CD4-positive, alpha-beta T cell (primary cell): Measurements from ENCODE around the gene SAE1. TPM values are rescaled to one million over a fixed set of nuclear protein-coding genes. Genes with fewer than 3 reads are reported as not detected.

Experiments
- ATAC-seq: fragments of 200-7000 bp; cut with Tn5 transposase; one replicate; pipeline ENCODE4 v1.10.0; 2022; ENCODE audit warnings: mild to moderate bottlenecking; ENCODE audit not compliant: poor library complexity
- CTCF ChIA-PET: fragments of 350-600 bp; sonication (Branson Sonifier 250); formaldehyde crosslinking; loops from one replicate; lab custom pipeline; 2021; ENCODE audit warnings: antibody characterized with exemption, inconsistent platforms; lab: Charles Lee
- POLR2A ChIA-PET: fragments of 350-600 bp; sonication (Branson Sonifier 250); formaldehyde crosslinking; loops from one replicate; lab custom pipeline; 2021; ENCODE audit warnings: antibody characterized with exemption, inconsistent platforms; lab: Charles Lee
- DNase-seq, 14 experiments: peaks; one replicate each; pipeline ENCODE4 v3.0.0-alpha.2; 2013 to 2020; ENCODE audit warnings: mixed read lengths in 2 of 14
- H3K27ac ChIP-seq, 2 donors: one replicate each; pipeline versions ENCODE4 v1.5.1 to v1.7.0; 2013; ENCODE audit warnings: low read length in 2 of 2, low read depth in 1 of 2, mild to moderate bottlenecking in 1 of 2
- H3K27me3 ChIP-seq, 2 experiments: 1 replicate in 1 of 2; 2 replicates in 1 of 2; pipeline versions ENCODE4 v1.6.1 to v1.7.0; 2013; ENCODE audit warnings: low read length in 2 of 2, control low read depth in 1 of 2, mild to moderate bottlenecking in 1 of 2, moderate library complexity in 1 of 2; ENCODE audit not compliant: insufficient read depth in 2 of 2, control insufficient read depth in 1 of 2
- H3K36me3 ChIP-seq: one replicate; pipeline ENCODE4 v1.6.1; 2013; ENCODE audit warnings: low read length, control low read depth; ENCODE audit not compliant: insufficient read depth
- H3K4me1 ChIP-seq: one replicate; pipeline ENCODE4 v1.6.1; 2013; ENCODE audit warnings: low read length, control low read depth; ENCODE audit not compliant: insufficient read depth
- H3K4me3 ChIP-seq: one replicate; pipeline ENCODE4 v1.5.1; 2013; ENCODE audit warnings: mild to moderate bottlenecking, low read length, moderate library complexity
- H3K9me3 ChIP-seq, 2 experiments: 1 replicate in 1 of 2; 2 replicates in 1 of 2; pipeline versions ENCODE4 v1.6.1 to v1.7.0; 2013; ENCODE audit warnings: low read length in 2 of 2, mild to moderate bottlenecking in 2 of 2, control low read depth in 1 of 2, moderate library complexity in 1 of 2; ENCODE audit not compliant: control insufficient read depth in 1 of 2, insufficient read depth in 1 of 2
- H3K27ac Mint-ChIP-seq: one replicate; pipeline ENCODE4 v1.8.0; 2020; ENCODE audit warnings: mixed read lengths
- H3K27me3 Mint-ChIP-seq: one replicate; pipeline ENCODE4 v1.8.0; 2021; ENCODE audit warnings: mixed read lengths
- H3K36me3 Mint-ChIP-seq: one replicate; pipeline ENCODE4 v1.8.0; 2021; ENCODE audit warnings: low read depth, mixed read lengths
- H3K4me1 Mint-ChIP-seq: one replicate; pipeline ENCODE4 v1.8.0; 2021; ENCODE audit warnings: low read depth, mixed read lengths
- H3K4me3 Mint-ChIP-seq: one replicate; pipeline ENCODE4 v1.8.0; 2020; ENCODE audit warnings: mild to moderate bottlenecking, mixed read lengths
- H3K9me3 Mint-ChIP-seq: one replicate; pipeline ENCODE4 v1.8.0; 2020; ENCODE audit warnings: mixed read lengths
- intact Hi-C, 2 experiments: fragments of 100-400 bp; cut with DNase I in 1 of 2; cut with micrococcal nuclease in 1 of 2; formaldehyde crosslinking; loops; one replicate each; pipeline versions ENCODE4 v1.15.1 to v1.9.0; 2023 to 2025; cut with DNase I, micrococcal nuclease
- total RNA-seq, 174 experiments: library from RNA in 2 of 174; stranded (reverse) in 2 of 174; gene quantifications; one replicate each; pipeline ENCODE4 v1.2.3 and lab custom pipeline; 2021 to 2026
- TF ChIP-seq, protein P1 (sequence below): fragments of 200-600 bp; IDR thresholded peaks from one replicate; pipeline ENCODE4 v1.8.0; 2022; ENCODE audit warnings: antibody characterized with exemption, mild to moderate bottlenecking

The SAE1 gene
- total RNA-seq, 2 experiments from 2014 or later = 29.6 to 30.9 TPM

- POLR2A ChIA-PET = interaction anchor here (0.9 to 3.2 kb wide), 6 partner anchors 11 to 128 kb away, joined by 3 to 32 read pairs (median 4); partner anchors contain the start of gene ZC3H4
- peak overlapping the region in 1 of 2 donors; percentile 55 for H3K27ac ChIP-seq
- H3K4me1 Mint-ChIP-seq = peaks cover 12% of the 10 kb centered on the region
- H3K4me3 ChIP-seq = peak overlapping the region; percentile 26
- H3K36me3 ChIP-seq = no peaks in the 10 kb centered on the region
- no peaks in the 10 kb centered on the region for H3K27me3 ChIP-seq
- intact Hi-C loops = loop anchor here in 1 of 2 experiments (5.0 kb wide), 1 partner anchor 203 kb away; no protein-coding TSS in a partner anchor
- peaks cover 58% of the 10 kb centered on the region for H3K4me1 ChIP-seq
- H3K36me3 Mint-ChIP-seq = no peaks in the 10 kb centered on the region
- H3K9me3 ChIP-seq = no peaks in the 10 kb centered on the region
- DNase-seq (no peak), ATAC-seq (no peak)
- CTCF ChIA-PET = interaction anchor here (2.1 kb wide), 1 partner anchor 30 kb away, joined by 8 read pairs; no protein-coding TSS in a partner anchor
- H3K27me3 Mint-ChIP-seq = no peaks in the 10 kb centered on the region
- TF ChIP-seq, protein P1, sequence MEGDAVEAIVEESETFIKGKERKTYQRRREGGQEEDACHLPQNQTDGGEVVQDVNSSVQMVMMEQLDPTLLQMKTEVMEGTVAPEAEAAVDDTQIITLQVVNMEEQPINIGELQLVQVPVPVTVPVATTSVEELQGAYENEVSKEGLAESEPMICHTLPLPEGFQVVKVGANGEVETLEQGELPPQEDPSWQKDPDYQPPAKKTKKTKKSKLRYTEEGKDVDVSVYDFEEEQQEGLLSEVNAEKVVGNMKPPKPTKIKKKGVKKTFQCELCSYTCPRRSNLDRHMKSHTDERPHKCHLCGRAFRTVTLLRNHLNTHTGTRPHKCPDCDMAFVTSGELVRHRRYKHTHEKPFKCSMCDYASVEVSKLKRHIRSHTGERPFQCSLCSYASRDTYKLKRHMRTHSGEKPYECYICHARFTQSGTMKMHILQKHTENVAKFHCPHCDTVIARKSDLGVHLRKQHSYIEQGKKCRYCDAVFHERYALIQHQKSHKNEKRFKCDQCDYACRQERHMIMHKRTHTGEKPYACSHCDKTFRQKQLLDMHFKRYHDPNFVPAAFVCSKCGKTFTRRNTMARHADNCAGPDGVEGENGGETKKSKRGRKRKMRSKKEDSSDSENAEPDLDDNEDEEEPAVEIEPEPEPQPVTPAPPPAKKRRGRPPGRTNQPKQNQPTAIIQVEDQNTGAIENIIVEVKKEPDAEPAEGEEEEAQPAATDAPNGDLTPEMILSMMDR = no peak
- no peak overlapping the region for H3K27ac Mint-ChIP-seq
- no peaks in the 10 kb centered on the region for H3K9me3 Mint-ChIP-seq
- peak overlapping the region; percentile 49 for H3K4me3 Mint-ChIP-seq
These were observed 109.9 kb downstream of the SAE1 start for GRCh38 chr19:47240556-47240955.

GRCh38 chr19:47240996-47241918 lies 110.6 kb downstream of the SAE1 start:
- Histone ChIP-seq H3K4me3 (peak overlapping the region; percentile 26), H3K27ac (peak overlapping the region in 1 of 2 donors; percentile 55), H3K27me3 (no peaks in the 10 kb centered on the region), H3K9me3 (no peaks in the 10 kb centered on the region), H3K36me3 (no peaks in the 10 kb centered on the region), H3K4me1 (peaks cover 58% of the 10 kb centered on the region)
- ChIA-PET CTCF (no interaction called here), POLR2A (interaction anchor here (0.9 to 3.2 kb wide), 4 partner anchors 15 to 128 kb away, joined by 3 to 32 read pairs (median 9); partner anchors contain the start of gene ZC3H4)
- intact Hi-C loops = loop anchor here in 1 of 2 experiments (1.0 to 5.0 kb wide), 2 partner anchors 10 to 204 kb away; partner anchors contain the start of gene BBC3
- Mint-ChIP-seq H3K4me3 (no peak overlapping the region), H3K27ac (no peak overlapping the region), H3K9me3 (no peaks in the 10 kb centered on the region), H3K4me1 (peaks cover 12% of the 10 kb centered on the region), H3K27me3 (no peaks in the 10 kb centered on the region), H3K36me3 (no peaks in the 10 kb centered on the region)
- ATAC-seq = peak; percentile 68
- DNase-seq = peak; percentile 79 to 97 (median 88)
- TF ChIP-seq, protein P1 = no peak

DNA sequence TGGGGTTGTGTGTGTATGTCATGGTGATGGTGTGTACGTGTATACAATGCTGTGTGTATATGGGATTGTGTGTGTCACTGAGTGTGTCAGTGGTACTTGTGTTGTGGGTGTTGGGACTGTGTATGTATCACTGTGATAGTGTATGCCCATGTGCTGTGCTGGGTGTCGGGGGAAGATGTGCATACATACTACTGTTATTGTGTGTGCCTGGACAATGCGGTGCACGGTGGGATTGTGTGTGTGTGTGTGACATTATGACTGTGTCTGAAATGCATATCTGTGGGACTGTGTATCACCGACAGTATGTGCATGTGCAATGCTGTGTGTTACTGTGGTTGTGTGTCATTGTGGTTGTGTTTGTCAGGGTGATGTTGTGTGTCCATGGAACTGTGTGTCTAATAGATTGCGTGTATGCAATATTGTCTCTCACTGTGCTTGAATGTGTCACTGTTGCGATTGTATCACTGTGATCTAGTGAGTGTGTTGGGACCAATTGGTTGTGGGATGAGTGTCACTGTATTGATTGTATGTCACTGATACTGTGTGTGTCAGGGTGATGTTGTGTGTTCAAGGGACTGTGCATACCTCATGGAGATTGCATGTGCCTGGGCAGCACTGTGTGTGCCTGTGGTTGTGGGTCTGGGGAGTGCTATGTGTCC lies 111.4 kb downstream of the SAE1 start:
- ChIA-PET POLR2A (interaction anchor here (2.7 to 3.2 kb wide), 4 partner anchors 14 to 32 kb away, joined by 32 to 67 read pairs (median 44); partner anchors contain the start of gene CCDC9), CTCF (interaction anchor here (6.6 kb wide), 1 partner anchor 33 kb away, joined by 204 read pairs; no protein-coding TSS in a partner anchor)
- no peaks in the 10 kb centered on the region for H3K27me3 ChIP-seq
- peak overlapping the region in 1 of 2 donors; percentile 47 for H3K27ac ChIP-seq
- Mint-ChIP-seq H3K27ac (no peak overlapping the region), H3K4me1 (peaks cover 12% of the 10 kb centered on the region), H3K27me3 (no peaks in the 10 kb centered on the region), H3K9me3 (no peaks in the 10 kb centered on the region), H3K36me3 (no peaks in the 10 kb centered on the region), H3K4me3 (no peak overlapping the region)
- intact Hi-C loops = loop anchor here in 1 of 2 experiments (1.0 to 5.0 kb wide), 2 partner anchors 11 to 205 kb away; partner anchors contain the start of gene BBC3
- H3K36me3 ChIP-seq = no peaks in the 10 kb centered on the region
- no peak overlapping the region for H3K4me3 ChIP-seq
- peaks cover 58% of the 10 kb centered on the region for H3K4me1 ChIP-seq
- TF ChIP-seq, protein P1 = no peak
- ATAC-seq (no peak), DNase-seq (peak in 2 of 14 experiments; percentile 32 to 43)
- no peaks in the 10 kb centered on the region for H3K9me3 ChIP-seq
